ENCODE measurements around the gene SPI1.

The SPI1 gene

GRCh38 chr11:47378010-47378835 is at the start of gene SPI1:
Gene SPI1, minus strand, starts transcription at chr11:47378547. Its CDS starts 194 bp downstream, at chr11:47378353.
- DNase-seq, result no peak

GRCh38 chr11:47426062-47426956 is 48.0 kb upstream of the SPI1 start, which contains the start of gene PSMC3:
Gene PSMC3, minus strand, starts transcription at chr11:47426439. Its CDS starts 160 bp downstream, at chr11:47426279.
- DNase-seq, result peak; percentile 100

GRCh38 chr11:47425611-47426010 is 47.3 kb upstream of the SPI1 start:
- DNase-seq, result no peak

- DNase-seq, result no peak
Observed at GRCh38 chr11:47418454-47419259, 40.3 kb upstream of the SPI1 start.

- DNase-seq, result no peak
Observed at GRCh38 chr11:47417712-47418111, 39.4 kb upstream of the SPI1 start.

GRCh38 chr11:47415949-47416472 is 37.7 kb upstream of the SPI1 start:
- no peak for DNase-seq

- peak; percentile 58 for DNase-seq
Observed at GRCh38 chr11:47415091-47415854, 36.9 kb upstream of the SPI1 start.

GRCh38 chr11:47414685-47415070 is 36.3 kb upstream of the SPI1 start:
- DNase-seq, result peak; percentile 55

GRCh38 chr11:47413908-47414684 is 35.7 kb upstream of the SPI1 start:
- DNase-seq, result no peak

- no peak for DNase-seq
Observed at GRCh38 chr11:47413351-47413750, 35.0 kb upstream of the SPI1 start.

- DNase-seq, result peak; percentile 83
Observed at GRCh38 chr11:47411884-47412746, 33.8 kb upstream of the SPI1 start.

GRCh38 chr11:47410370-47411264 is 32.3 kb upstream of the SPI1 start:
- peak; percentile 57 for DNase-seq

GRCh38 chr11:47409440-47410369 is 31.4 kb upstream of the SPI1 start:
- peak; percentile 56 for DNase-seq

- no peak for DNase-seq
Observed at GRCh38 chr11:47408598-47409439, 30.5 kb upstream of the SPI1 start.

GRCh38 chr11:47407746-47408590 is 29.6 kb upstream of the SPI1 start, which contains the start of gene SLC39A13:
Gene SLC39A13, plus strand, starts transcription at chr11:47408590. Its CDS starts 1,505 bp downstream, at chr11:47410095.
- DNase-seq, result peak; percentile 98

Data from activated CD8-positive, alpha-beta memory T cell treated with anti-CD3 and anti-CD28 coated beads for 24 hours (primary cell).